T-helper 2 cell (primary cell): ENCODE measurements around the gene IKZF1.
"Not testable (repeated sequence)": the region's sequence is repeated elsewhere in the genome, so short reads cannot be mapped to it uniquely, and the experiment has no call there.

Source experiments
- DNase-seq, 5 experiments: peaks; one replicate each; pipeline versions ENCODE4 v3.0.0 to v3.0.0-alpha.2; 2012 to 2022

The IKZF1 gene

DNA sequence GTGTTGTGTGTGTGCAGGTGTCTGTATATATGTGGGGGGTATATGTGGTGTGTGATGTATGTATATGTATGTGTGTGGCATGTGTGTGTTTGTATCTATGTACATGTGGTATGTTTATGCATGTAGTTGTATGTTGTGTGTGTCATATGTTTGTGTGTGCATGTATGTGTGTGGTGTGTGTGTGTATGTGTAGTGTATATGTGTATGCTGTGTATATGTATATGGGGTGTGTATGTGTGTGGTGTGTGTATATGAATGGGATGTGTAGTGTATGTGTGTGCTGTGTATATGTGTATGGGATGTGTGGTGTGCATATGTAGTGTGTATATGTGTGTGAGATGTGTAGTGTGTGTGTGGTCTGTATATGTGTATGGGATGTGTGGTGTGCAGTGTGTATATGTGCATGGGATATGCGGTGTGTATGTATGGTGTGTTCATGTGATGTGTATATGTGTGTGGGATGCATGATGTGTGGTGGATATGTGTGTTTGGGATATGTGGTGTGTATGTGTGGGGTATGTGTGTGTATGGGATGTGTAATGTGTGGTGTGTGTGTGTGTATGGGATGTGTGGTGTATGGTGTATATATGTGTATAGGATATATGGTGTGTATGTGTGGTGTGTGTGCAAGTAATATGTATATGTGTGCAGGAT lies 30.0 kb downstream of the IKZF1 start:
- no peak for DNase-seq

DNA sequence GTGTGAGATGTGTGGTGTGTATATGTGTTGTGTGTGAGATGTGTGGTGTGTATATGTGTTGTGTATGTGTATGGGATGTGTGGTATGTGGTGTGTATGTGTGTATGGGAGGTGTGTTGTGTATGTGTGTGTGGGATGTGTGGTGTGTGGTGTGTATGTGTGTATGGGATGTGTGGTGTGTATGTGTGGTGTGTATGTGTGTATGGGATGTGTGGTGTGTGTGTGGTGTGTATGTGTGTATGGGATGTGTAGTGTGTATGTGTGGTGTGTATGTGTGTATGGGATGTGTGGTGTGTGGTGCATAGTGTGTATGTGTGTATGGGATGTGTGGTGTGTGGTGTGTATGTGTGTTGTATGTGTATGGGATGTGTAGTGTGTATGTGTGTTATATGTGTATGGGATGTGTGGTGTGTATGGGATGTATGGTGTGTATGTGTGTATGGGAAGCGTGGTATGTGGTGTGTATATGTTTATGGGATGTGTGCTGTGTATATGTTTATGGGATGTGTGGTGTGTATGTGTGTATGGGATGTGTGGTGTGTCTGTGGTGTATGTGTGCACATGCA lies 30.8 kb downstream of the IKZF1 start:
- DNase-seq: peak in 1 of 5 experiments; percentile 68

DNA sequence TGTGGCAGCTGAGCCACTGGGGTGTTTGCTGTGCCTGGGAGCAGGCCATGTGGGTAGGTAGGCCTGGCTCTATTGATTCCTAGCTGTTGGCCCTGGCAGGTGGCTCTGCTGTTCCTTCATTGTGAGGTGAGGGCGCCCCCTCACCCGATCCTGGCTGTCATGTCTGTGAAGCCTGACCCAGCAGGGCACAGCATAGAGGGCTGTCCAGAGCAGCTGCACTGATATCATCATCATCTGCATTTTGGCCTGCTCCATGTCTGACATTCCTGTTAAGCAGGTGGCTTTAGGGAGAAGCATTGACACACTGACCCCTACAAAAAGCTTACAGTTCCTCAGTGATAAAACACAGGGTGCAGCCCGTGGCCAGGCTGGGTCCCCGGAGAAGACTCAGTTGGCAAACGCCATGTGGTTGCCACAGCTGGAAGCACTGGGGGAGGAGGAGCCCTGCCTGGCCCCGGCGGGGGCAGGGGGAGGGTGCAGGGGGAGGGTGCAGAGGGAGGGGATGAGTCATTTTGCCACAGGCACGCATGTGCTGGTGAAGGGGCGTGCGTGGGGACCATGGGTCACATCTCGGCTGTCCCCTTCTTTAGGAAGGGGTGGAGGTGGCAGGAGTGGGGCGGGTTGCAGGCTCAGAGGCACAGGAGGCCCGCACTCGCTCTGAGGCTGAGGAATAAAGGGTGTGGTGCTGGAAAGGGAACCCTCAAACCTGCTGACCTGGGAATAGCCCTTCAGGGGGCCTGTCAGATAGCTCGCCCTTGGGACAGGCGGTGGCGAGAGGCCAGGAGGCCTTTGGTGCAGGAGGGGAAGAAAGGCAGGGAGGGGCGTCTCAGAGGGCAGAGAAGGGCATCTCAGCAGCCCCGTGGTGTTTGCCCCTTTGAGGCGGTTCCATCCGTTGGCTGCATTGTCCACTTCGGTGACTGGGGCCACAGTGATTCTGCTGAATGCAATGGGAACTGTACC lies 31.6 kb downstream of the IKZF1 start:
- peak; percentile 48 to 92 (median 74) for DNase-seq

DNA sequence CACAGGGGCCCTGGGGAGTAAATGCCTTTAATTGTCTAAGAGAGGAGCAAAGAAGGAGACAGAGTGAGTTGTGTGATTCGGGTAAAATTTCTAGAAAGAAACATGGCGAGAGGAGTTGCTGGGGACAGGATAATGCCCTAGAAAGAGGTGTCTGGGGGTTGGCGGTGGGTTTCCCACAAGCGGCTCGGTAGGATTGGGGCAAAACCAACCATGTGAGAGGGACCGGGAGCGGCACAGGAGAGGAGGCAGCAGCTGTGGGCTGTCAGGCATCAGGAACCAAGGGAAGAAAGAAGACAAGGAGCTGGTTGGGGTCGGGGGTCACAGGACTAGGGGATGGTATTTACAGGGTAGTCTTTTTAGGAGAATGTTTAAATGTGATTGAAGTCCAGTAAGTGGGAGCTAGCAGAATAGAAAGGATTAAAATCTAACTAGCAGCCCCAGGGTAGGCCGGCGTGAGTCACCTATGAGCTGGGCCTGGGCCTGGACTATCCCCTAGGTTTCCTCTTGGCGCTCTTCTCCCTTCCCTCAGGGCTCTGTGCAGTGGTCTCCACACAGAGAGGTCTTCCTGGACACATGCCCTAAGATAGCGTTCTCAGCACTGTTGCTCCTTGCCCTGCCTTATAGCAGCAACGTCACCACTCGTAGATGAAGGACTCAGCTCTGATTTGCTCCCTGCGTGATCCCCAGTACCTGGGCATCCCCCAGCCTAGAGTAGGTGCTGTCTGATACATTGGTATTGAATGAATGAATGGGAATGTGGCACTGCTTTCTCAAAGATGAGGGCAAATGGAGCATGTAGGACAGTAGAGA lies 32.6 kb downstream of the IKZF1 start:
- DNase-seq: peak in 1 of 5 experiments; percentile 53

DNA sequence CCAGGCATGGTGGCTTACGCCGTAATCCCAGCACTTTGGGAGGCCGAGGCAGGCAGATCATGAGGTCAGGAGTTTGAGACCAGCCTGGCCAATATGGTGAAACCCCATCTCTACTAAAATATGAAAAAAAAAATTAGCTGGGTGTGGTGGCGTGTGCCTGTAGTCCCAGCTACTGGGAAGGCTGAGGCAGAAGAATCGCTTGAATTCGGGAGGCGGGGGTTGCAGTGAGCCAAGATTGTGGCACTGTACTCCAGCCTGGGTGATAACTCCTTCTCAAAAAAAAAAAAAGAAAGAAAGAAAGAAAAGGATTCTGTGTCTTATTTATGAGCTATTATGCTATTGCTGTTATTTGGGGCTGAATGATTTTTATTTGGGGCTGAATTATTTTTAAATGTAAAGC lies 35.0 kb downstream of the IKZF1 start:
- not testable (repeated sequence) for DNase-seq

DNA sequence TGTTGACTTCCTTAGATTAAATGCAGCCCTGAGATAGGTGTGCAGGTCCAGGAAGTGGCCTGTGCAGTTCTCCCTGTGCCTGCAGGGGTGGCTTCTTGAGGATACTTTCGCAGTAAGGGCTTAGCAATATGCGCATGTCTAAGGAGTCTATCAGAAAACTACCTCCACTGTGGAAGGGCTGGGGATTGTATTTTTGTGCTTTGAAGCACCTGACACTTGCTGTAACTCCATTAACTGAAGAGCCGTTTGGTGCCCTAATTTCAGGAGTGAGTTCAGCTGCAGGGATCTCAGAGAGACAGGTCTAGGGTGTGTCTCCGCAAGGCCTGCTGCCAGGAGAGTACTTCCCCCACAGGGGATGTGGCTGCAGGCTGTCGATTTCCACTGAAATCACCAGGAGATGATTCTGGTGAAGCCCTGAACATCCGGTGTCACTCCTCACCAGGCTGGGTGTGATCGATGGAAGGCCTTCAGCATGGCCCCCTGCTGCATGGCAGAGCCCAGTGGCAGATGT lies 35.5 kb downstream of the IKZF1 start:
- peak in 3 of 5 experiments; percentile 52 to 89 (median 76) for DNase-seq

DNA sequence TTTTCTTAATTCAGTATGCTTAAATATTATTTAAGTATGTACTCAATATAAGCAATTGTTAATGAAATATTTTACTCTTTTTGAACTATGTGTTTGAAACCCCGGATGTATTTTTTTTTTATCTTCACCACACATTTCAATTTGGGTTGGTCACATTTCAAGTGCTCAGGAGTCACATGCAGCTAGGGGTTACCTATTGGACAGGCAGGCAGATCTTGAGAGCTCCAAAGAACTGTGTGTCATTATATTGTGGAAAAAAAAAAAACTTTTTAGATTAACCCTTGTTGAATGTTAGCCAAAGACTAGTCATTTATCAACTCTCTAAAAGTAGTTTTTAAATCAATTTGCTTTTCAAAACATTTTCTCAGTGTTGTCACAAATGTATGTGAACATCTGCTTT lies 37.2 kb downstream of the IKZF1 start:
- DNase-seq: peak in 1 of 5 experiments; percentile 81

DNA sequence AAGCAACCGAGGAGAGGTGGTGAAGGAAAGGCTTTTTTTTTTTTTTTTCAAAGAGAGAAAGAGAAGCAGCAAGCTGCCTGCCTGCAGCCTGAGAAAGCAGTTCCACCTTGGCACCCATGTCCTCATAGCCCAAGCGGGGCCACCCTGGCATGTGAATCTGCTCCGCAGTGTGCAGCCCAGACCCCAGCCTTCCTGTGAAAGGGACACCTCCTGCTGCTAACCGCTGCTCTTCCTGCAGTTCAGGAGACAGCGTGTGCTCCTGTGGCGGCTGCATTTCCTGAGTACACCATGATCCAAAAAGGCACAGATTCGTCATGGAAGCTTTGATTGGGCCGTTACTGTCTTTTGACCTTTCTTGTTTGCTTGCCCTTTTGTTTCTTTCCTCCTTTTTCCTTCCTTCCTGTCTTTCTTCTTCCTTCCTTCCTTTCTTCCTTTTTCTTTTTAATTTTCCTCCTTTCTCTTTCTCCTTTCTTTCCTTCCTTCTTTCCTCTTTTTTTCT lies 38.1 kb downstream of the IKZF1 start:
- DNase-seq: peak in 3 of 5 experiments; percentile 51 to 86 (median 82)

DNA sequence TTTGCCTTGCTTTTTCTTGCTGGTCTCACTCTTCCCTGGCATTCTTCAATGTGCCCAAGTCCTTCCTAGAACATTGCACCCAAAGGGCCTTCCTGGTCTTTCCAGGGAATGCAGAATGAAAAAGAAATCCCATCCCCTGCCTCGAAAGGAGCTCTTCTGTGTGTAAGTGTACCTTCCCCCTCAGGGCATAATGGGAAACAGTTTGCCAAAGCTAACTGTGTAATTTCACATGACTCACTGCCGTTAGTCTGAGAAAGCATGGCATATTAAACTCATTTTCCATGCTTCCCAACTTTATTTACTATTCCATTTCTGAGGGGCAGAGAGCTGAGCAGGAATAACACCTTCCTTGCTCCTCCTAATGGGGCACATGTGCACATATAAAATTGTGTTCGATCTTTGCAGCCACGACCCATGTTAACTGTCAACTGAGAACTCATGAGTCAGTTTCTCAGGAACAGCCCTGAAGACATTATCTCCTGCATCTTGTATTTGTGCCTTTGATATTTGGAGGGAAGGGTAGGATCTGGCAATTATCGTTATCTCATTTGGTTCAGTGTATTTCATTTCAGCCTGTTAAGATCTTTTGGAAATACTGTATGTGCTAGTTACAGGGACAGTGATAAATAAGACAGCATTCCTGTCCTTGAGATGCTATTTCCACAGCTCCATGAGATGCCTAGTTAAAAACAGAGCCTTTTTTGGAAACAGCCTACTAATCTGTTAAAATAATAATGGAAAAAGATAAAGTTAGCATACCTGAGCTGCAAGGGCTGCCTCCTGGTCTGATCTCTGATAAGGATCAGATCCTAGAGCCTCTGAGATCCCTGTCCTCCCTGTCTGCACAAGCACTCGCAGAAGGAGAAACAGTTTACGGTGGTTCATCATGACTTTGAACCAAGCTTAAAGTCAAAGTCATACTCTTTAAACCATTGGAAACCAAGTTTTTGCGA lies 42.3 kb downstream of the IKZF1 start:
- DNase-seq: peak in 1 of 5 experiments; percentile 59

DNA sequence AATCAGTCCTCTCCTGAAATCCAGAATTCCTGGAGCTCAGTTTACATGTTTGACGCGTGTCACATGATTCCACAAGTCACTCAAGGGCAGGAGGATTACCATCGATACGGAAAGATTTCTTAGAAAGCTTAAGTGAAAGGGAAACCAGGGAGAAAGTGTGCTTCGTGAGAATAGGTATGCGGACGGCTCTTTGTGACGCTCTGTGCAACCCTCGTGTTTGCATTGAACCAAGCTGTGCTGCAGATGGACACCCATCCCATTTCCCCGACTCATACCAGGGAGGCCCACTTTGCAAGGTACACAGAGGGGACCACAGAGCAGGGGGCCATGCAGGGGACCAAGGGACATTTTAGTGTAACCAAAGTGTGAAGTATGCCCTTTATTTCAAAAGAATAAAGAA lies 43.2 kb downstream of the IKZF1 start:
- peak in 1 of 5 experiments; percentile 91 for DNase-seq

DNA sequence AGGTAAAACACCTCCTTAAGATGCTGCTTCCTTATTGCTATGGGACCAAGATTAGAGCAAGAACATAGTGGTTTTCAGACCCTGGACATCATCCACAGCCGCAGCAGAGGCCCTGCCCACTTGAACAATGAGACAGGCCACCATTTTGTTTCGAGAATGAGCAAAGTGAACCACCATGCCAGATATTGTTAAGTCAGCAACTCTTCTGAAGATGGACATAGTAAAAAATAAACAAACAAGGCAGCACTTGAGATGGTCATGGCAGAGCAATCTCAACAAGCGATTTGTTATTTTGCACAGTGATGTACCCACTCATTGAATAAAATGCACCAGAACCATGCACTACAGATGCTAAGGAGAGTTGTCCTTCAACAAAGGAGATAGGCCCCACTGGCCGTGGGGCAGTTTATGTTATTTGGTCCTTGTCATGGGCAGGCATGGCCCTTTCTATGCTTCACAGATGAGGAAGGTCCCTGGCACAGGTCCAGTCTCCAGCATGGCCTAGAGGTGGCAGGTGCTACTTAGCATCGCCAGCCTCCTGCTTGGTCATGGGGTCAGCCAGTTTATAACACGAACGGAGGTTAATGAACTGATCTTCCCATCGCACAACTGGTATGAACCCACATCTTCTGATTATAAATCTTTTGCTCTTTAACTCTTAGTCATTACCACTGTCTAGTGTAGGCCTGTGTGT lies 44.1 kb downstream of the IKZF1 start:
- DNase-seq: peak in 1 of 5 experiments; percentile 40

DNA sequence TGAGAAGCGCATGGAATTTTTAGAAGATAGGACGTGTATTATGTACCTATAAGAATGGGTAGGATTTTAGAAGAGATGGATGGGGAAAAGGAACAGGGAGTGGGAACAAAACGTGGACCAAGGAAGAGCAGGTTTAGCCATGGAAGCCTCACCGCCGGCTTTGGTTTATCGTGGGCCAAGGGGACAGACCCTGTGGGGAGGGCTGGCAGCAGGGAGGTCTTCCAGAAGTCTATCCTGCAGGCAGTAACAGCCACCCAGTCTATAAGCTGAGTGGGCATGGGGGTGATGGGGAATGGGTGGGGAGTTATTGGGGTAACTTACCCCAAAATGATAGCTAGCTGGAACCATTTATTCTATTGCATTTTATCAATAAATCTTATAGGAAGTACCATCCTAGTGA lies 44.9 kb downstream of the IKZF1 start:
- no peak for DNase-seq

DNA sequence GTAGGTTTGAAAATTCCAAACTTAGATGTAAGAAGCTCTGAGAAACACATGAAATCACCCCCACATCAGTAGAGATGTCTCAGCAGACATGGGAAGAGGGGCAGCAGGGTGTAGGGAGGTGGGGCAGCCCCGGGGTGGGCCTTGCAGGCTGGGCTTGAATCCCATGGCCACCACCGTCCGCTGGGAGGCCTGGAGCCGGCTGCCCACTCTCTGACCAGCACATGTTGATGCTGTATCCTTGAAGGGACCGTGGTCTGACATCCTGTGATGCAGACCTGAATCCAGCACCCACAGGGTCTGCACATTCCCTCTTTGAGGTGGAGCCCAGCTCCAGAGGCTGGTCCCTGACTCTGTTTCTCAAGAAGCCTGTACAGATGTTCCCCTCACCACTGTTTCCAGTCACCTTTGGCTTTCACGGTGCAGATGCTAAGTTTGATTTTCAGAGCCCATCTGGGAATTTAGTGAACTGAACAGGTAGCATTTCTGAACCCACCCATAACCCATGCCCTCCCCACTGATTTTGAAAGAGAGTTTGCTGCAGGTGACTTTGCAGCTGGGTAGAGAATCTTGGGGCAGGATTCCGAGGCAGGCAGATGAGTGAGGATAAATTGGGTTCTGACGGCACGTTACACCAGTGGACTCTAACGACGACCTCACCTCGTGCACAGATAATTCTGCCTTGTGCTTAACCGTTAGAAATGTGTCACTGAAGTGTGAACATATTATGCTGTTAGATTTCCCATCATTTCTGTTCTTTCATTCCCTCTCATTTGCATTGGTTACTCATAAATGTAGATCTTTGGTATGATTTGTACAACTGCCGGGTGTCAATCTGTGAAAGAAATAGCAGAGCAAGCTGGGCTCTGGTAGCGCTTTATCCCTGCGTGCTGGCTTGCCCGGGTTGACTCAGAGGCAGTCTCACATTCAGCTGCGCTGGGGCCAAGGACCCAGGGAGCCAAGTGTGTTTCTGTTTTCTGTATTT lies 45.7 kb downstream of the IKZF1 start:
- peak in 3 of 5 experiments; percentile 46 to 97 (median 69) for DNase-seq

DNA sequence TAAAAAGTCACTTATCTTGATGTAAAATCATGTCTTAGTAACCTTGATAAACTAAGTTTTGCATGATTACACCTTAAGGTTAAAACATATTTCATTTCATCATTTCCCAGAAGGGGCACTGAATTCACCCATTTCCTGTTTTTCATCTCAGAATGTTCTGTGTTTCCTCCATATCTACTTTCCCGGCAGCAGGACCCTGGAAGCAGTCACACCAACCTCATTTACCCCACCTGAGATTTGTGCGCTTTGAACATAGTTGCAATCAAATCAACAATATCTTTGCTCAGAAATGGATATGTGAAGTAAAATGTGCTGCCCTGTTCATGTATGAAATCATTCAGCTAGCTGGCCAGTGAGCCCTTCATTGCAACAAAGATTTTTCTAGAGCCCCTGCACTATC lies 46.8 kb downstream of the IKZF1 start:
- DNase-seq: peak in 1 of 5 experiments; percentile 64

DNA sequence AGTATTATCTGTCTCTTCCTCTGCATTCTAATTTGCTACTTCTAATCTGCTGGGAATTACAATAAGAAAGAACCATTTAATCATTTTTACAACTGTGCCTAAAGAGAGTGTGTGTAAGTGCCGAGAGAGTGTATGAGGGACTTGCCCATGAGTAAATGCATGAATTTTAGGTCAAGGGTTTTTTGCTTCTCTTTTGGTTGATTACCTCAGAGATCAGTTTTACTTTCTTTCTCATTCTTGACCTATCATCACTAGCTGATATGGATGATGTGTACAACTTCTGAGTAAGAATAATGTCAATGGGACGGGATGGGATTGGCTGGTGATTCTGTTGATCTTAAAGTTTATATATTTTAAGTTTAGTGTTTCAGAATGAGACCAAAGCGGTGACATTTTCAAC lies 47.8 kb downstream of the IKZF1 start:
- DNase-seq: peak in 2 of 5 experiments; percentile 82 to 93

DNA sequence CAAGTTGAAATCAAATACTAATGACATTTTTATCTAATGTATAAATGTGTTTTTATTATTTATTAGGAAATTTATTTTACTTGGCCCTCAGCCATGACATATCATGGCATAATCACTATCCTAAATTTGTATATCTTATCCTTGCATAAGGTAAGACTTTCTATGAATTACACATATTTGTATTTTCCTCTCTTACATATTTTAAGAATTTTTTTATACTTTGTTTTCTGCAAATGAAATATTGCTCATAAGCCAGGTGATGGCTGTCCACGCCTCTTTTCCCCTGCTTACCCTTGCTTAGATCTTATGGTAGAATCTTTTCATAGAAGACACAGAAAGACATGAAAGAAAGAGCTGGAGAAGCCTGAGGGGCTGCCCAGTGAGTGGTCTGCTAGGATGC lies 48.2 kb downstream of the IKZF1 start:
- no peak for DNase-seq

DNA sequence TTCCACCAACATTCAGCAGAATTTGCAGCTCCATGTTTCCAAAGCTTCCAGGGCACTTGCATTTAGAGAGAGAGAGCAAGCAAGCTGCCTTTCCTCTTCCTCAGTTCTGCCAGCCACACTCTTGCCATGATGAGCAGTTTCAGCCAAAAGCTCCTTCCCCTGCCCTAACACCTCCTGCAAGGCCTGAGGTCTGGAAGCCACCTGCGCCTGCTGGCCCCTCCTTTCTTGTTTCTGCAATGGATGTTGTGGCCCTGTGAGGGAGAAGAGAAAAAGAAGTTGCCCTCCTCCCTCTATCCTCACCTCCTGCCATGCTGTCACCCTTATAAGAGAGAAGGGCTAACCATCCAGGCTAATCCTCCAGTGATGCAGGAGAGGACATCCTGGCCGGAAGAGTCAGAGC lies 48.7 kb downstream of the IKZF1 start:
- peak in 1 of 5 experiments; percentile 65 for DNase-seq

DNA sequence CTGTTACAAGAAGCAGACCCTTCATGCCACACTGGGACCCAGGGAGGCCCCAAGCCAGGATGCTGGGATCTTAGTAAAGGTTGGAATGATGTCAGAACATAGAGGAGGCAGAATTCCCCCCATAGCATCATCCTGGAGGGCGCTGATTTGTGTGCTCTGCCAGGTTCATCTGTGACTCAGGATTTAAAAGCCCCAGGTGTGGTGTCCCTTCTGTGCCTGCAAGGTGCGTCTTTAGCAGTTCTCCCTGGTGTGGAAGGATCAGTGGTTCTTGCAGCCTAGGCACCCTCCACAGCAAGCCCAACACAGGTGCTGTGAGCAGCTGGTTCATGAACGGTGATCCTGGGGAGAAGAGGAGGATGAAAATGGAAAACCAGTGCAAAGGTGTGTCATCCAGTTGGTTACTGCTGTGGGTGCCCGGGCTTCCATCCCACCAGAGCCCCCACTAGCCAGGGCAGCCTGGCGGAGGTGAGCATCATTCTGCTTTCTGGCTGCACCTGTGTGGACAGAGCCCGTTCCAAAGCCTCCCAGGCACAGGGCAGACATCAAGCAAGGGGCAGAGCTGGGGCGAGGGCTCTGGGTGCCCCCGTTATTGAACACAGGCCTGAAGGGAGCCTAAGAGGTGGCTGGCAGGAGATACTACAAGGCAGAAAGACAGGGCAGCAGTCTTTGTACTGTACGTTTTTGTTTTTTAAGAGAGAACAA lies 49.5 kb downstream of the IKZF1 start:
- DNase-seq: no peak
